Embryonic facial prominence (tissue), 1 donor: ENCODE results near the gene GNRH2.
"Not testable (repeated sequence)": the region's sequence is repeated elsewhere in the genome, so short reads cannot be mapped to it uniquely, and the experiment has no call there.

Experiments used
- DNase-seq: peaks from one replicate; pipeline ENCODE4 v3.0.0-alpha.2; 2016; ENCODE audit errors: extremely low spot score

The GNRH2 gene, protein sequence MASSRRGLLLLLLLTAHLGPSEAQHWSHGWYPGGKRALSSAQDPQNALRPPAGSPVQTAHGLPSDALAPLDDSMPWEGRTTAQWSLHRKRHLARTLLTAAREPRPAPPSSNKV

DNA sequence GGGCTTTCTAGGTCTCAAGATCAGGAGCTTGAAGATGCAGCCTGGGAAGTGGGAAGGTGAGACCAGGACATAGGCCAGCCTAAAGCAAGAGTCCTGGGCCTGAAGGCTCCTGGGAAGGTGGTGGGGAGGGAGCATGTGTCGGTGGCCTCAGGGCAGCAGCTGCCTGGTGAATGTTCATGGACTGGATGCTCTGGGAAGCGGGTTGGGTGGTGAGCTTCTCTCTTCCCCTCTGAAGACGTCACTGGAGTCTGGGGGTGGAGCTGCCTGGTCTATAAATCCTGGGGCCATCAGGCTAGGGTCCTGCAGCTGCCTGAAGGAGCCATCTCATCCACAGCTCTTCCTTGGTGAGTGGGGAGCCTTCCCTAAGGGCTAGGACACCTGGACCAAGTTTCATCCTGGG is at the start of gene GNRH2:
Gene GNRH2 (plus strand): TSS at position 301 of the 400 bp plus-strand sequence. CDS start 793 bp downstream, outside the sequence.
- DNase-seq: no peak

DNA sequence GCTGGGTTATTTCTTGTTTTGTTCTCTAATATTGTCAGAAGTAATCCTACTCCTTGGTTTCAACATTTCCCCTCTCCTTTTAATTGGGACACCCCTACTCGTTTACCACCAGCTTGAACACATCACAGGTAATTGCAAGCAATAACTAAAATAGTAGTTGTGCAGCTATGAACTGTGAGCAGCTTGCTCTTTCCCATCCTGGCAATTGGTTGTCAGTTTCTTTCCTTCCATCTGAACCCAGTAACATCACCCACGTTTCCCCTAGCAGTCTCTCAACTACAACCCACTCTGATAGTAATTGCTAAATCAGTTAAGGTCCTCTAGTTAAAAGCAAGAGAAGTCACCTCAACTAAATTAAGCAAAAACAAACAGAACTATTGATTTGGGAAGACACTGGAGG is 47.6 kb upstream of the GNRH2 start:
- no peak for DNase-seq

DNA sequence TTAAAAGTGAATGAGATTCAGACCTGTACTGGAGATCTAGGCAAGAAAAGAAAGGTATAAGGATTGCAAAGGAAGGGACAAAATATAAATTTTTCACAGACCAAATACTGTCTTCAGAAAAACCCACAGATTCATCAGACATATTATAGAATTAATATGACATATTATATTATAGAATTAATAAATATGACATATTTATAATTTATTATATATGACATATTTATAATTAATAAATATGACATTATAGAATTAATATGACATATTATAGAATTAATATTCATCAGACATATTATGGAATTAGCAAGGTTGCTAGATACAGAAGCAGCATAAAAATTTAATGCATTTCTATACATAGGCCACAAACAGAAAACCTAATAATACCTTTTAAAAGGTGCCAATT is 44.7 kb upstream of the GNRH2 start:
- DNase-seq: no peak

DNA sequence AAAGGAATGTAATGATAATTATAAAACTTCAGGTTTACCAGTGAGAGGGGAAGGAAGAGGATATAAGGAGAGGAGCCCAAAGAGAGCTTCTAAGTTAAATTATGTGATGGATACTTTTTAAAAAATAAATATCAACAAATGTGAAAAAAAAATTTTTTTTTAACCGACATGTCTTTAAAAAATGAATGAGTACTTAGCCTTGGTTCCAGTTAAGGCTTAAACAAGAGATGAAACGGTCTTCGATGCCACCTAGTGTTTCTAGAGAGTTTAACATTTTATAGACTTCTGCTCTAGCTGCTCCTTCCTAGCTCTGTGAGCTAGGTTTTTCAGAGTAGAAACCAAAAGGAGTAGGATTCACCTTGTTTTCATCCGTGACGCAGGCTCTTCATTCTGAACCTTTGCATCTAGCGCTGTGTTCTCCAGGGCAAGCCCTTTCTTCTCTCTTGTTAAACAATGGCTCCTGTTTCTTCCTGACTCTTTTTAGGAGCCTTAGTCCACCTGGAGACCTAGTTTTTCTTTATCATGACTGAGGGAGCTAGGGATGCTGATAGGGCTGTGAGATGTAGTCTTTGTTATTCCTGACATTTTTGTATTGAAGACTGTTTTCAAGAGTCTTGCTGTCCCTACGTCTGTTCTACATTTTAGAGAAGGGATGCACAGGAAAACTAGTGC is 42.4 kb upstream of the GNRH2 start:
- no peak for DNase-seq

DNA sequence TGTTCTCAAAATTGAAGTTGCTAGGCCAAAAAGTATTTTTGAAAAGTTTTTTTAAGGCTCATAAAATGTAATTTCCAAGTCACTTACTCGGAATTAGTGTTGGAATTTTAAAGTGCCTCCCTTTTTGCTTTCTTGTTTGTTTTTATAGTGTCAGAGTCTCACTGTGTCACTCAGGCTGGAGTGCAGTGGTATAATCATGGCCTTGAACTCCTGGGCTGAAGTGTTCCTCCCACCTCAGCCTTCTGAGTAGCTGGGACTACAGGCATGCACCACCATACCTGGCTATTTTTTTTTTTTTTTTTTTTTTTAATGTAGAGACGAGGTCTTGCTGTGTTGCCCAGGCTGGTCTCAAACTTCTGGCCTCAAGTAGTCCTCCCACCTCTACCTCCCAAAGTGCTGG is 40.0 kb upstream of the GNRH2 start:
- DNase-seq: no peak

DNA sequence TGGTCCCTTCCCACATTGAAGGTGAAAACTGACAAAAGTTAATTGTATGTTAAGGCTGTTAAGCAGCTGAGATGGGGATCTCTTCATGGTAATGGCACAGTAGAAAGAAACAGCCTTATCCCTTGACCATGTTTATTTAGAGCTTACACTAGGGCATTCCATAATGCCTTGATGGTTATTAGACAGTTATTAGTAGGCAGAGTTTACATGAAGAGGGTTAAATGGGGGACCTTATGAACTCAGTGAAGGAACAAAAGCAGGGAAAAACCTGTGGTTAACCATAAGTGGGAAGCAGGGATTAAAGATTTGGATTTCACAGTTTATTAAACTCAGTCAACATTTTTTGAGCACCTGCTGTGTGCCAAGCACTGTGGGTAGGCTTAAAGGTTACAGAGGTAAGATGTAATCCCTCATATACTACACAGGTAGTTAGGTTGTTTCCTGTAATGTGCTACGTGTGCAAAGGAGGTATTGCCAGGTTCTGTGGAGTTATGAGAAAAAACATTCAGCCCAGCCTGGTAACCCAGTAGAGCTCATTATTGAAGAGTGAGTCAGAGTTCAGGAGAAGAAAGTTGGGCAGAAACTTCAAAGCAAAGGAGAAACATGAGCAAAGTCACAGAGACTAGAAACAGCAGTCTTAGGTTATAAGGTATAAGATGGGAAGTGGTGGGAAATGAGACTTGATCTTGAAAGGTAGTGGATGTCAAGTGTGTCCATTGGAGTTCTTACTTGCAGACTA is 32.3 kb upstream of the GNRH2 start:
- no peak for DNase-seq

DNA sequence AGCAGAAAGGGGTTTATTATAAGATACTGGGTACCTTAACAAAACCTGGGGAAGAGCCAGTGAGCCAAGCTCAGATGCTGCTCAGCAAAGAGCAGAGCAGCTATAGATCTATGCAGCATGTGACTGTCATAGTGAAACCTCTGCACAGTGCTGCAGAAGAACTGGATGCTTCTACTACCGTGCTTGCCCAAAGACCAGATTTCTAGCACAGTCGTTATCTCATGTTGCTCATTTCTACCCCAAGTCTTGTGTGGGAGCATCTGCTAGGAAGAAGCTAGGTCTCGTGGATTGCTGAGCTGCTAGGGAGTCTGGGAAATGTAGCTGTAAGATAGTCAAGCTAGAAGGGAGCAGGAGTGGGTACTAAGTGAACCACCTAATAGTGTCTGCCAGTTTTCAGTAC is 31.7 kb upstream of the GNRH2 start:
- no peak for DNase-seq

DNA sequence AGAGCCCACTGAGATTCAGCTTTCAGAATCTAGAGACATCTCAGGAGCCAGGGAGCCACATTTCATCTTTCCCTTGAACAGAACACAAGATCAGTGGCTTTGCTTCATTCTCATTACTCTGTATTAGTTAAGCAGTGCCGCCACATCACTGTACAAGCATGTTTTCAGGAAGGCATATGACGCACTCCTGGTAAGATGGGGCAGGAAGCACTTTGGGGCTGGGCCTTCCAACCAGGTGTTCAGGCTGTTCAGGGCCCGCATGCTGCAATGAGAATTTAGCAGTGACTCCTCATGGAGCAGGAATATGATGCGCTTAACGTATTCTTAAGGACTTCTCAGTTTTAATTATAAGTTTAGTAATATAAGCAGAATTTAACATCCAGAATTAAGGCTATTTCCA is 29.7 kb upstream of the GNRH2 start:
- no peak for DNase-seq

DNA sequence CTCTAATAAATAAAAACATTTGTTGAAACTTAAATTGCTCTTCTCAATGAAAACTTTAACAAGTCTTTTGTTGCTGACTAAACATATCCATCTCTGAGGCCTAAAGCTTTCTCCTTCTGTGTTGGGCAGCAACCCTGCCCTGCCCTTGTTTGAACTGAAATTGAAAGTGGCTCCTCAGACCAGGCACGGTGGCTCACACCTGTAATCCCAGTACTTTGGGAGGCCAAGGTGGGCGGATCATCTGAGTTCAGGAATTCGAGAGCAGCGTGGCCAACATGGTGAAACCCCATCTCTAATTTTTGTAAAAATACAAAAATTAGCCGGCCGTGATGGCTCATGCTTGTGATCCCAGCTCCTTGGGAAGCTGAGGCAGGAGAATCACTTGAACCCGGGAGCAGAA is 29.2 kb upstream of the GNRH2 start:
- DNase-seq: no peak

DNA sequence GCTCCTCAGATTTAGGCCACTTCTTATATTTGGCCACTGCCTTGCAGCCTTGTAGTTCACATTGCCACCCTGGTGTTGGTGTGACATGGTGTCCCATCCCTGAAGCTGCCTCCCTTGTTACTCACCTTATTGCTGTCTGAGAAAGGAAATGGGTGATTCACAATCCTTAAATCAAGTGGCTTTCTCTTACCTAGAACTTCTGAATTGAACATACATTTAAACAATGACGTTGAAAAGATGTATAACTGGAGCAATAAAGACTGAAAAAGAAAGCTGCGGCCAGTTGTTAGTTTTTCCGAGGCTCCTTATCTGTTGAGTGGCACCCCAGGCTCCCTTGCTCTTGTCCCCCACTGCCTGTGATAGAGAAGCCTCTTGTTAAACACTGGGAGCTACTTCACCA is 28.8 kb upstream of the GNRH2 start:
- DNase-seq: no peak

DNA sequence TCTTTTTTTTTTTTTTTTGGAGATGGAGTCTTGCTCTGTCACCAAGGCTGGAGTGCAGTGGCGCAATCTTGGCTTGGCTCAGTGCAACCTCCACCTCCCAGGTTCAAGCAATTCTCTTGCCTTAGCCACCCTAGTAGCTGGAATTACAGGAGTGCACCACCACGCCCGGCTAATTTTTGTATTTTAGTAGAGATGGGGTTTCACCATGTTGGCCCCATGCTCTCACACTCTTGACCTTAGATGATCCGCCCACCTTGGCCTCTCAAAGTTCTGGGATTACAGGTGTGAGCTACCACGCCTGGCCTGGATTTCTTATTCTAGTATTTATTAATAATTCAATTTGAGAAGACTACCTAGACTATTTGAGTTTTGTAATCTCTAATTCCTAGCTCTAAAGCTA is 28.1 kb upstream of the GNRH2 start:
- DNase-seq: not testable (repeated sequence)

DNA sequence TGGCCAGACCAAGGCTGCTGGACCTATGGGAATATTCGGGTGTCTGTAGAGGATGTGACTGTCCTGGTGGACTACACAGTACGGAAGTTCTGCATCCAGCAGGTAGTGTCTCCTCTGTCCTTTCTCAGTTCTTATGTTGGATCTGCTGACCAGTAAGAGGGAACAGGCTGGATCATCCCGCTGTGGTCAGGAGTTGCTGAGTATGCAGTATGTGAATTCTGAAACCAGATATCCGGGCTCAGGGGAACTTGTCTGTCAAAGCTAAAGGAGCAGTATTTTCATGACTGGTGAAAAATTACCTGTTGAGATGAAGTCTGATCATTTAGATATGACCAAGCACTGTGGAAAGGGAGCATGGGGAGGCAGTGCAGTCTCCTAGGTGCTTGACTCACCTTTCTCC is 22.1 kb upstream of the GNRH2 start:
- DNase-seq: no peak

DNA sequence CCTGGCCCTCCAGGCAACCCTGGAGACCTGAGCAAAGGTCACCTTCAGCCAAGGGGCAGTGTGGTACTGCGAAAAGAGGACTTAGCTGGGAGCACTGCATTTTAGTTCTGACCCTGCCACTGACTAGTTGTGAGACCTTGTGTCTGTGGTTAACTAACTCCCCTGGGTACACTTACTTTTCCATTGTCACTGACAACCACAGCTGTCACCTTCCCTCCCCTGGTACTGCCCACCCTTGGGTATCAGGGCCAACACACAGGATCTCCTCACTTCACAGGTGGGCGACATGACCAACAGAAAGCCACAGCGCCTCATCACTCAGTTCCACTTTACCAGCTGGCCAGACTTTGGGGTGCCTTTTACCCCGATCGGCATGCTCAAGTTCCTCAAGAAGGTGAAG is 21.6 kb upstream of the GNRH2 start:
- DNase-seq: no peak

DNA sequence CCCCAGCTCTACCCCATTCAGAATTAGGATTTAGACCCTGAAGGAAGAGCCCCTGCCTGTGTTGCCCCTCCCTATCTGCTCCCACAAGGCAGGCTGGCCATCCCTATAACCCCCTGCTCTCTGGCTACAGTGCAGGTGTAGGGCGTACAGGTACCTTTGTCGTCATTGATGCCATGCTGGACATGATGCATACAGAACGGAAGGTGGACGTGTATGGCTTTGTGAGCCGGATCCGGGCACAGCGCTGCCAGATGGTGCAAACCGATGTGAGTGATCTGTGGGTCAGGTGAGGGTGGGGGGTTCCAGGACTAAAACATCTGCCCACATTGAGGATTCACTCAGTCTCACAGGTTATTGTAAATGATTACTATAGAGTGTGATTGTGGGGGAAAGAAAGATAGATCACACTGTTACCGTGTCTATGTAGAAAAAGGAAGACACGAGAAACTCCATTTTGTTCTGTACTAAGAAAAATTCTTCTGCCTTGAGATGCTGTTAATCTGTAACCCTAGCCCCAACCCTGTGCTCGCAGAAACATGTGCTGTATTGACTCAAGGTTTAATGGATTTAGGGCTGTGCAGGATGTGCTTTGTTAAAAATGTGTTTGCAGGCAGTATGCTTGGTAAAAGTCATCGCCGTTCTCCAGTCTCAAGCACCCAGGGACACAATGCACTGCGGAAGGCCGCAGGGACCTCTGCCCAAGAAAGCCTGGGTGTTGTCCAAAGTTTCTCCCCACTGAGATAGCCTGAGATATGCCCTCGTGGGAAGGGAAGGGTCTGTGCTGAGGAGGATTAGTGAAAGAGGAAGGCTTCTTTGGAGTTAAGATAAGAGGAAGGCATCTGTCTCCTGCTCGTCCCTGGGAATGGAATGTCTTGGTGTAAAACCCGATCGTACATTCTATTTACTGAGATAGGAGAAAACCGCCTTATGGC is 20.6 kb upstream of the GNRH2 start:
- not testable (repeated sequence) for DNase-seq

DNA sequence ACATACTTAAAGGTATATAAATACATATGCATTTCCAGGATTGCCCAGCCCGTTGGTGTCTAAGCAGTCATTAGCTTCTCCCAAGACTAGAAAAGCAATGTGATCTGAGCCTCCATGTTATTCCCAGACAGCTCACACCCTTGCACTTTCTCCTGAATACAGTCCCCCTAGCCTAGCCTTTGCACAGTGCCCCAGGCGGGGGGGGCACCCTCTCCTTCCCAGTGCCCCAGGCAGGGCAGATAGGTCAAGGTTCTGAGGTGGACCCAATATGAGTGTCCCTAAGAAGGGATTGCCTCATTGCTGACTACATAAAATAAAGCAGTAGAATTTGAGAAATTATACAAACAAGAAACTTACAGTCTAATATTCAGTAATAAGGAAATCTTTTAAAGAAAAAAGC is 15.4 kb upstream of the GNRH2 start:
- DNase-seq: no peak

DNA sequence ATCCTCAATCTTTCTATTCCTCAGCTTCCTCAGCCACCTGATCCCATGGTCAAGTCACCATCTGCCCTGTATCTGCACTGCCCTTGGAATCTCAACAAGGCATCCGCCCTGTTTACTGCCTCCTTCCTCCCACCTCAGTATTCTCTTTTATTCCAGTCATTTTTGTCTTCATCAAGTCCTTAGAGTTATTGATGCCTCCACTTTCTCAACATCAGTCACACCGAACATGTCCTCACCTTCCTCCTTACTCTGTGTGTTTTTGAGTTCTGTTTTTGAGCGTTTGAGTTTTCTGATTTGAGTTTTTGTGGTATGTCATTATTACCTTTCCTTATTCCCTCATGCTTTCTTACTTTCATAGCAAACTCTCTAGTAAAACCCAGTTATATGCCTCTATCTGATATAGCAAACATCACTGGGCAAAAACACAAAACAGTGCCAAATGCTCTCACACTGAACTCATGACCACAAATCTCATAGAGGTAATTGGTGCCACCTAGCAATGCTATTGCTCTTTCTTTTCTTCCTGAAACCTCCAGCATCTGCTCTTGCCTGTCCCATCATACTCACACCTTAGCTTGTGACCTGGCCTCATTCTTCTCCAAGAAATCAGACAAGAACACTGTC is 11.8 kb upstream of the GNRH2 start:
- no peak for DNase-seq

DNA sequence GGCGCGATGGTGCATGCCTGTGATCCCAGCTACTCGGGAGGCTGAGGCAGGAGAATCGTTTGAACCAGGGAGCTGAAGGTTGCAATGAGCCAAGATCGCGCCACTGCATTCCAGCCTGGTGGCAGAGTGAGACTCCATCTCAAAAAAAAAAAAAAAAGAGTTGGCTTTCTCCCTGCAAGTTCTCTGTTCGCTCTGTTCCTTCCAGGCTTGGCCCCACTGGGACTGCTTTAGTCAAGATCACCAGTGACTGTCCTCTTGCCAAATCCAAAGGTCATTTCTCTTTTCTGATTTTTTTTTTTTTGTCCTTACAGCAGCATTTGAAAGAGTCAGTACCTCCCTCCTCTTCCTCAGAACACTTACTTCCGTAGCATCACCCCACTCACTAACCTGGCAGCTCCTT is 10.8 kb upstream of the GNRH2 start:
- no peak for DNase-seq

DNA sequence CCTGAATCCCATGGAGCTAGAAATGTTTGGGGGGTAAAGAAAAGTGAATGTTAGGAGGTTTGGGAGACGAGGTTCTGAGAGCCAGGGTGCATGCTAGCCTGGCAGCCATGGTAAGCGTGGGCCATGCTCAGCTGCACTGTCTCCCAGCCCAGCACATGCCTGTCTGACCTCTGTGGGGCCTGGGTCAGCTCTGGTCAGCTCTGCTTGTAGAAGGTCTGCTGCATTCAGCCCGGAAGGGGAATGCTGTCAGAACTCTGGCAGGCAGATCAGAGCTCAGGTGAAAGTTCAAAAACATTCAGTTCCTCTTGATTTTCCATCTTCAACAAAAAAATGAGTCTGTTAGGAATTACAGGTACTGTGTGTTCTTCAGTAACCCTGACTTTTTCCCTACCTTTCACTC is 5.8 kb upstream of the GNRH2 start:
- DNase-seq: no peak

DNA sequence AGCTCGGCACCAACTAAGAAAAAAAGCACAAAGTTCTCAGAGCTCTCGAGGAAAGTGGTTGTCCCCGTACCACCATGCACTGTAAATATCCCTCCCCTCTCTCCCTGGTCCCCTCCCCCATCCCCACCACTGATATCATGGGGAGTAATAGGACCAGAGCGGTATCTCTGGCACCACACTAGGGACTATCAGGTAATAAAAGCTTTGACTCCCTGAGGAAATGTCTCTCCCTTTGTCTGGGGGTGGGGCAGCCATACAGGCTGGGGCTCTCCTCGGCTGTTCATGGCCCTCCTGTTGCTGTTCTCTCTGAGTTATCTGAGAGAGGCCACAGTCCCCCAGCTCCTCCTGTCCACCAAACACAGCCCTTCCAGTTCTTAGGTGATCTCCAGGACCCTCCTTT is 5.0 kb upstream of the GNRH2 start:
- DNase-seq: no peak

DNA sequence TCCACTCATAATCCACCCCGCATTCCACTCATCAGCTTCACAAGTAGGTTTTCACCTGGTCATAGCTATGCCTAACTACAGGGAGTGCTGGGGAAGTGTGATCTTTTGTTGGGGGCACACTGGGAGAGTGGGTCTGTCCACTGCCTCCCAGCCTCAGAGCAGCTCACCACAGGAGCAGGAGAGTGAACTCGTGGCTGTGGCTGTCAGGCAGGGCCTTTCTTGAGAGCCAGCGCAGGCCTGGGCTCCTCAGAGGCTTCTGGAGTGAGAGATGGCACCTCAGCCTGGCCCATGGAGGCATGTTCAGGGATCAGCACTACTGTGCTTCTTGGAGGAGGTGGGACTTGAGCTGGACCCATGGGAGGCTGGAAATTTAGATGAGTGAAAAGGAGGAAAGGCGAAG is 4.0 kb upstream of the GNRH2 start:
- no peak for DNase-seq

DNA sequence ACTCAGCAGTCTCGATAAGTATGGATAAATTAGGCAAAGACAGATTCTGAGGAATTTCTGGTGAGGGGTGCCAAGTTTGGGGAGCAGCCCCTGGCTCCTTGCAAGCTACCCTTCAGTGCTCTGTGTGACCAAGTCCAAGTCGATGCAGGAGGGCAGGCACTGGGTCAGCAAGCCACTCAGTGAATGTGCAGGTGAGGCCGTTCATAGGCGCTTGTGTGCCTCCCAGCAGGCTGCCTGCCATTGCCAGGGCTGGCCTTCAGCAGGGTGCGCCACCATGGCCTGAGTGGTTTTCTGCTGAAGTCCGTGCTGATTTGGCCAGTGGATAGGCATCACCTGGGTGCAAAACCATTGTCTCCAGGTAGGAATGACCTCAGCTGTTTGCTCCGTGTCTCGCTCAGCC is 3.3 kb upstream of the GNRH2 start:
- DNase-seq: no peak

DNA sequence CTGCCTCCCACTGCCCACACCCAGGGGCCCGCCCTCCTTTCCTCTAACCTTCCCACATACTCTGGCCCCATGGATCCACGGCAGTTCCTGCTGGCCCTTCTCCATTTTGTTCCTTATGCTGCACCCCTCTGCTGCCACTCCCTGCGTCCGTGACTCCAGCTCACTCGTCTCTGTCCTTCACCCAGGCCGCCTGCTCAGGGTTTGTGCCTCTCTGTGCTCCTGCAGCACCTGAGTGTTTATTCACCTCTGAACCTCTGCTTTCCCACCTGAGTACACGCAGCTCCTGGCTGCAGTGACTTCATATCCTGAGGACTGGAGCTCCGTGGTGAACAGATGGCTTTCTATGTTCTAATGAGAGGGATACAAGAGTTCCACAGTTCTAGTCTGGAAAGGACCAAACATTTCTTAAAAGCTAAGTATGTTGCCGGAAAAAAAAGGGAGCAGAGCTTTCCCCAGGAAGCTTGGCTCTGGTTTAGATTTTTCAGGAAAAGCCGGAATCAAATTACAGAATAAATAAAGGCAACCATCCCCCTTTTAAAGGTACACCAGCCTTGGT is 1.5 kb upstream of the GNRH2 start:
- DNase-seq: peak; percentile 18
